ENCODE data around the gene PTH2R. TPM values are rescaled to one million over a fixed set of nuclear protein-coding genes. Genes with fewer than 3 reads are reported as not detected.
"Not testable (repeated sequence)": the region's sequence is repeated elsewhere in the genome, so short reads cannot be mapped to it uniquely, and the experiment has no call there.

PTH2R gene
- total RNA-seq, 1 donor from 2014 or later = not detected

DNA sequence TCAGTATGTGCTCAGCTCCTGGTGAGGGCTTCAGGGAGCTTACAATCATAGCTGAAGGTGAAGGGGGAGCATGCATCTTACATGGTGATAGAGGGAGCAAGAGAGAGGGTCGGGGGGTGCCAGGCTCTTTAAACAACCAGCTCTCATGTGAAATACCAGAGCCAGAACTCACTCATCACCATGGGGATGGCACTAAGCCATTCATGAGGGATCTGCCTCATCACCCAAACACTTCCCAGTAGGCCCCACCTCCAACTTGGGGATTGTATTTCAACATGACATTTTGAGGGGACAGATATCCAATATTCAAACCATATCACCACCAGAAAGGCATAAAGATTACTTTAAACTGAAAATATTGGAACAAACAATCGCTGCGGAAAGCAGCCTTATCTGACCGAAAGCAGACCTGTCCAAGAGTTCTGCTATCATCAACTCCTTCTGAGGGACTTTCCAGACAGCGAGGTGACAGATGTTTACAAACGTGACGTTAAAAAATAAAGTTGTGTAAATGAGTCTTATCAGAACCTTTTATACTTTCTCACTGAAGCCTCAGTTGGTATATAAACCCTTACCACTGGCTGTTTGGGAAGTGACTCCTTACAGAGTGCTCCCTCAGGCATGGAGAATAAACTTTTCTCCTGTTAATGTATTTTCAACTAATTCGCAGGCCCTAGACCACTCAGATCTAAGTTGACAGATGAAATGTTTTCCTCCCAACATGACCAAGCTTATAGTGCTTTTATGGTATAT, 35.5 kb upstream of the PTH2R start:
- no peak overlapping the region for H3K27ac Mint-ChIP-seq (ENCODE audit: unreplicated experiment)
- DNase-seq (ENCODE audit: low read depth, low spot score) = no peak
- no peaks in the 10 kb centered on the region for H3K27me3 Mint-ChIP-seq (ENCODE audit: low read depth)
- H3K9me3 Mint-ChIP-seq = peaks cover 5% of the 10 kb centered on the region
- no peak for TF ChIP-seq CTCF (conservative IDR thresholded peaks at IDR 0.05)
- H3K36me3 Mint-ChIP-seq (ENCODE audit: low read depth) = peaks cover 5% of the 10 kb centered on the region
- no peaks in the 10 kb centered on the region for H3K4me1 Mint-ChIP-seq
- H3K4me3 Mint-ChIP-seq = no peak overlapping the region

DNA sequence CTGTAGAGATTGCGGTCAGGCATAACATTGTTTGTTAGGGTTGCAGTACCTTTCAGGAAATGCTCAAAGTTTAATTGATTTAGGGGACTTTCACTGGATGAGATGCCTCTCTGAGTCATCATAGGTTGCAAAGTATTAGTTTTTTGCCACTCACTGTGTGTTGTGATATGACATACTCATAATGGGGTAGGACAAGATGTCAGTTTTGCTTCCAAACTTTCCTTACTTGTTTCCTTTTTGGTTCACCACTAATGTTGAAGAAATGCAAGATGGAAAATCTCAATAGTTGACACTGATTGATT, 35.0 kb upstream of the PTH2R start:
- no peak for TF ChIP-seq CTCF (conservative IDR thresholded peaks at IDR 0.05)
- no peak for DNase-seq (ENCODE audit: low read depth, low spot score)
- Mint-ChIP-seq H3K4me1 (no peaks in the 10 kb centered on the region), H3K4me3 (no peak overlapping the region), H3K9me3 (no peaks in the 10 kb centered on the region), H3K27me3 (ENCODE audit: low read depth) (no peaks in the 10 kb centered on the region), H3K36me3 (ENCODE audit: low read depth) (no peaks in the 10 kb centered on the region), H3K27ac (ENCODE audit: unreplicated experiment) (no peak overlapping the region)

GRCh38 chr2:208373460-208374089, 33.0 kb upstream of the PTH2R start:
- Mint-ChIP-seq H3K36me3 (ENCODE audit: low read depth) (no peaks in the 10 kb centered on the region), H3K4me1 (no peaks in the 10 kb centered on the region), H3K9me3 (no peaks in the 10 kb centered on the region), H3K27me3 (ENCODE audit: low read depth) (no peaks in the 10 kb centered on the region), H3K27ac (ENCODE audit: unreplicated experiment) (no peak overlapping the region), H3K4me3 (no peak overlapping the region)
- DNase-seq (ENCODE audit: low read depth, low spot score) = peak; percentile 49
- TF ChIP-seq CTCF (conservative IDR thresholded peaks at IDR 0.05) = peak; percentile 93

DNA sequence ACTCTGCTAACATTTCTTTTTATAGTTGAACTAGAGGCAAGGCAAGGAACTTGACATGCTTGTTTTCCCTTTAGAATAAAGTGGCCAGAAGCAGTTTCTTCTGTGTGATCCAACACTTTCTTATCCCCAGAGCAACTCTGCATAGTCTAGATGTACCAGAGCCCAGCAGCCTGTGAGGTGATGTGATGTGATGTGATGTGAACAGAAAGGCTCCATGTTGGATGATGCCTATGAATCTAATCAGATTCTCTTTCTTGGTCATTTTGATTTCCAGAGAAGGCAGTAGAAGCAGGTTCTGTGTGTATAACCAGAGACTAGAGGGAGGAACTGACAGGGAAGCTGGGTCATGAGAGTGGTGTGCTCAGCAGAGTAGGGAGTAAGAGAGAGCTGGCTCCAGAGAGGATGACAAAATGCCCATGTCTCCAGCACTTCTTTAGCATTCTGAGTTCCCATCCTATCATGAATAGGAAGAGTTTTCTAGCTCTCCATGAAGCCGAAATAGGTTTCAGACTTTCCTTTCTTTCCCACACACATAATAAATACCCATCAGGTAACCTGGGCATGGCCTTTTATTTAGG, 31.0 kb upstream of the PTH2R start:
- H3K4me3 Mint-ChIP-seq = no peak overlapping the region
- H3K9me3 Mint-ChIP-seq = peaks cover 3% of the 10 kb centered on the region
- no peaks in the 10 kb centered on the region for H3K36me3 Mint-ChIP-seq (ENCODE audit: low read depth)
- DNase-seq (ENCODE audit: low read depth, low spot score) = no peak
- H3K27ac Mint-ChIP-seq (ENCODE audit: unreplicated experiment) = no peak overlapping the region
- H3K27me3 Mint-ChIP-seq (ENCODE audit: low read depth) = no peaks in the 10 kb centered on the region
- TF ChIP-seq CTCF (conservative IDR thresholded peaks at IDR 0.05) = no peak
- H3K4me1 Mint-ChIP-seq = no peaks in the 10 kb centered on the region

DNA sequence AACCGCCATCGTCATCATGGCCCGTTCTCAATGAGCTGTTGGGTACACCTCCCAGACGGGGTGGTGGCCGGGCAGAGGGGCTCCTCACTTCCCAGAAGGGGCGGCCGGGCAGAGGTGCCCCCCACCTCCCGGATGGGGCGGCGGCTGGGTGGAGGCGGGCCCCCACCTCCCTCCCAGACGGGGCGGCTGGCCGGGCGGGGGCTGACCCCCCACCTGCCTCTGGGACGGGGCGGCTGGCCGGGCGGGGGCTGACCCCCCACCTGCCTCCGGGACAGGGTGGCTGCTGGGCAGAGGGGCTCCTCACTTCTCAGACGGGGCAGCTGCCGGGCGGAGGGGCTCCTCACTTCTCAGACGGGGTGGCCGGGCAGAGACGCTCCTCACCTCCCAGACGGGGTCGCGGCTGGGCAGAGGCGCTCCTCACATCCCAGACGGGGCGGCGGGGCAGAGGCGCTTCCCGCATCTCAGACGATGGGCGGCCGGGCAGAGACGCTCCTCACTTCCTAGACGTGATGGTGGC, 29.2 kb upstream of the PTH2R start:
- not testable (repeated sequence) for H3K27ac Mint-ChIP-seq (ENCODE audit: unreplicated experiment); H3K4me1 Mint-ChIP-seq; H3K36me3 Mint-ChIP-seq (ENCODE audit: low read depth); H3K4me3 Mint-ChIP-seq; DNase-seq (ENCODE audit: low read depth, low spot score); H3K9me3 Mint-ChIP-seq; H3K27me3 Mint-ChIP-seq (ENCODE audit: low read depth)

DNA sequence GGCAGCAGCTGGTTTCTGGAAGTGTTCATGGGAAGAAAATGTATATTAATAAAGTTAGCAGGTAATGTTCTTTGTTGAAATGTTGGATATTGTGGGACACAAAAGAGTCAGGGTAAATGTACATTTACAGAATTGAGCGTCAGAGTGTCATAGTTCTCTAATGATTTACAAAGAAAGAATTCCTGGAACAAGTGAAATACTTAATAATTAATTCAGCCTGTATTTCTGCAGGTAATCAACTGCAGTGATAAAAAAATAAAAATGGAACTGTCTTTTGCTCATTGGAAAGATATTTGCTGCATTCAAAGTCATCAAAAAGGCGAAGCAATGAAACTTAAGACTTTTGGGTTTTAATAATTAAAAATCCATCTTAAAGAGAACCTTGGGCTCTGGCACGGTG, 27.4 kb upstream of the PTH2R start:
- H3K27ac Mint-ChIP-seq (ENCODE audit: unreplicated experiment) = no peak overlapping the region
- peaks cover 3% of the 10 kb centered on the region for H3K9me3 Mint-ChIP-seq
- no peaks in the 10 kb centered on the region for H3K4me1 Mint-ChIP-seq
- H3K27me3 Mint-ChIP-seq (ENCODE audit: low read depth) = peaks cover 3% of the 10 kb centered on the region
- DNase-seq (ENCODE audit: low read depth, low spot score) = no peak
- H3K4me3 Mint-ChIP-seq = no peak overlapping the region
- no peak for TF ChIP-seq CTCF (conservative IDR thresholded peaks at IDR 0.05)
- H3K36me3 Mint-ChIP-seq (ENCODE audit: low read depth) = no peaks in the 10 kb centered on the region

Data from neural crest cell (in vitro differentiated cells).